GM12801 (cell line): ENCODE results near the gene RAB4A.

ENCODE experiments used
- TF ChIP-seq, protein P1 (sequence below): IDR thresholded peaks from one replicate; pipeline ENCODE4 v1.5.1; 2011; ENCODE audit warnings: control low read depth; ENCODE audit not compliant: insufficient read length; ENCODE audit errors: extremely low read depth

The RAB4A gene

DNA sequence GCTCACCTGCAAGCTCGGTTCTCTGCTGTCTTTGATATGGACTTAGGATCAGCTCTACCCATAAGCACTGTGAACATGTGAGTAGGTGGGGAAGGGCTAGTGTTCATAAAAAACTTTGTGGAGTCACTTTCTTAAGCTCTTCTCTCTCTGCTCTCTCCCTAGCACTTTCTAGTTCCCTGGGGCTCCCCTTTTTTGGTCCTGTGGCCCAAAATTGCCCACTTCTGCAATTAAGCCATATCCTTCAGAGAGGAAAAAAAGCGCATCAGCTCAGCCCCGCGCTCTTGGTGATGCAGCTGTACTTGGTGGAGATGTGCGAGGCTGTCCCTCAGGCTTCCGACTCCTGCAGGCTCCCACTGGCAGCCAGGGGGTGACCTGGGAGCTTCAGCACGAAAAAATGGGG lies 48.6 kb downstream of the RAB4A start:
- TF ChIP-seq, protein P1, sequence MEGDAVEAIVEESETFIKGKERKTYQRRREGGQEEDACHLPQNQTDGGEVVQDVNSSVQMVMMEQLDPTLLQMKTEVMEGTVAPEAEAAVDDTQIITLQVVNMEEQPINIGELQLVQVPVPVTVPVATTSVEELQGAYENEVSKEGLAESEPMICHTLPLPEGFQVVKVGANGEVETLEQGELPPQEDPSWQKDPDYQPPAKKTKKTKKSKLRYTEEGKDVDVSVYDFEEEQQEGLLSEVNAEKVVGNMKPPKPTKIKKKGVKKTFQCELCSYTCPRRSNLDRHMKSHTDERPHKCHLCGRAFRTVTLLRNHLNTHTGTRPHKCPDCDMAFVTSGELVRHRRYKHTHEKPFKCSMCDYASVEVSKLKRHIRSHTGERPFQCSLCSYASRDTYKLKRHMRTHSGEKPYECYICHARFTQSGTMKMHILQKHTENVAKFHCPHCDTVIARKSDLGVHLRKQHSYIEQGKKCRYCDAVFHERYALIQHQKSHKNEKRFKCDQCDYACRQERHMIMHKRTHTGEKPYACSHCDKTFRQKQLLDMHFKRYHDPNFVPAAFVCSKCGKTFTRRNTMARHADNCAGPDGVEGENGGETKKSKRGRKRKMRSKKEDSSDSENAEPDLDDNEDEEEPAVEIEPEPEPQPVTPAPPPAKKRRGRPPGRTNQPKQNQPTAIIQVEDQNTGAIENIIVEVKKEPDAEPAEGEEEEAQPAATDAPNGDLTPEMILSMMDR = no peak

DNA sequence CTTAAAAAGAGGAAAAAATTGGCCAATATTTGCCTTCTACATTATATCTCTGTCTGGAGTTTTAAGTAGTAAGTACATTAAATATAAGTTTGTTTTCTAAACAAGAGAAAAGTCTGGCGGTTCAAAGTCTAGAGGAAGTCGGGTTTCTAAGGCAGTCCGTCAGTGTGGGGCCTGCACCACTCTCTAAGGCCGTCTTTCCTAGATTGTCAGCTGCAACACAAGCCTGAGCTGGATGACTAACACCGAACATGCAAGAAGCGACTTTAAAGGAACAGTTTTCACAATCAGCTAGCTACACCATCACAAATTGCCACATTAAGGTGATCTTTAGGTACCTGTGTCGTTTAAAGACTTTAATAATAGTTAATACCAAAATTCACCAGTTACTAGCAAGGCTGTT lies 52.3 kb downstream of the RAB4A start:
- TF ChIP-seq, protein P1 = no peak

DNA sequence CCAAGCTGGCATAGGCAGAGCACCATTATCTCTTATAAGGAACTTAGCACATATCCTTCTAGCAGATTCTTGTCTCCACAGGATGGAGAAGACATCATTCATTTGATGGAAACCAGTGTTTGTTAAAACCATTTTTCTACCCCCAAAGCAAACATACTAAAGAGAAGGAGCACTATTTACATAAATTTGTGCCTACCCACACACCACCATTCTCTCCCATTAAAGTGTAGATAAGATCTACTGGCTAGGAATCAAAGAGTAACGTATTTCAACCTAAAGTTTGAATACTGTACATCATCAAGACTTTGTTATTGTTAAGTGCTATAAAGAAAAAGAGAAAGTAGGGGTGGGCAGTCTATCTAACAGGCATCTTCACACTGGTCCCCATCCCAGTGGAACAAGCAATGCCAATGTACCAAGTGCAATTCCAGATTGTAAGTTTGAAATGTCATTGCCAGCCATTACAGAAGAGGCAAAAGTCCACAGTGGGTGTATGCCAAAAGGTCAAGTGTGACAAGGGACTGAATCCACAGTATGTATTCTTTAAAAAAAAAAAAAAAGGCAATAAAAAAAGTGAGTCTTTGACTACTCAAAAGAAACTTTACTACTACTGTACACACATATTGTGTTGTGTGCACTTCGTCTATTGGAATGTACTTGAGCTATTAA lies 53.1 kb downstream of the RAB4A start:
- TF ChIP-seq, protein P1 = no peak

DNA sequence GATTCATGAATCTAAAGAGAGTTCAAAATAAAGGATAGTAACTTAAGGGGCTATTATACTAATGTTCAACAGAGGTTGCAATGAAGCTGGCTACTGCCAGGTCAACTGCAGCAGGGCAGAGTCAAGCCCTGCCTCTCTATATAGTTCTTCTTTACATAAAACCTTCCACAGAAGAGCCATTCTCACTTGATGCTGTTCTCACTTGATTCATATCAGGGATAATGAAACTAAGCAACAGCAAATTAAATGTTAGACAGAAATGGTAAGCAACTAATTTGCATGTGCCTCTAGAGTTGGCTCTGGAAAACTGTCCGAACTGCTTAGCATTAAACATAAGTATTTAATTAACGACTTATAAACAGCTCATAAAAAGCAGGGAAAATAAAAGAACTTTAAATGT lies 54.5 kb downstream of the RAB4A start:
- TF ChIP-seq, protein P1 = no peak

DNA sequence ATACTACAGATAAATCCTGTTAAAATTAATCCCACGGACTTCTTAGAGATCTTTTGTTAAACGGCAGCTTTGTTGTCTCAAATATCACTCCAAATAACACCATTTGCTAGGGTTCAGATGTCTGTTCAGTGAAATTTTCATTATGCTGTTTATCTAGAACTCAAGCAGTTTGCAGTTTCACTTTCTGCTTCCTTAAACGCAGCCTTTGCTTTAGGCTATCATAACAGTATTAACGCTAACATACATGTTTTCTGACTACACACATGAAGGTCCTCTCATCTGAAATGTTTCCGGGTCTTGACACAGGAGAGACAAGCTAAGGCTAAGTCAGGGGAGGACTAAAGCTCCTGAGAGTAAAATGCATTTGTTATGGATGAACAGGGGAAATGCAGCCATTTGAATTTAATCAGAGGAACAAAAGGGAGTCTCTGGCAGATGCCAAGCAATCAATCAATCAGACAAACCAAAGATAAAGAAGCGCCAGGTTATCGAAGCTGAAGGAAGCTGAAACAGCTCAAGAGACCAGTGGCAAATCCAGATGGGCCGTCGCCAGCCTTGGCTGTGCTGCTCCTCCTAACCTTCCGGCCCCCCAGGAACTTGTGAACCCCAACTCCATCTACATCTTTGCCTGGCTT lies 55.1 kb downstream of the RAB4A start:
- TF ChIP-seq, protein P1 = no peak

DNA sequence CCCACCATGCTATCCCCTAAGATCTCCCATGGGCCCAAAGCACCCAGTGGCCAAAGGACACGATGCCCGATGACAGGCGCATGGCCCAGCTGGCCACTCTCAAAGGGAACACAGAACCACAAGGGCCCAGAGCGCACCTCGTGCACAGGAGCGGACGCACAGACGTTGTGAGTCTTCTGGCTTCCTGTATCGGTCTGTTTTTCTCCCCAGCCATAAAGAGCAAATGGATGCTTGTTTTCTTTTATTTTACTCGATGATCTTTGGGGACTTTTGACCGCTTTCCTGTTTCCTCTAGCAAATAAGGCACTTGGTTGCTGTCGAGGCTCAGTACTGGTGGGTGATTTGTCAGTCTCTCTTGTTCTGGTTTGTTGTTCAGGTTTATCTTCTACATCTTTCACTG lies 55.7 kb downstream of the RAB4A start:
- TF ChIP-seq, protein P1 = no peak

DNA sequence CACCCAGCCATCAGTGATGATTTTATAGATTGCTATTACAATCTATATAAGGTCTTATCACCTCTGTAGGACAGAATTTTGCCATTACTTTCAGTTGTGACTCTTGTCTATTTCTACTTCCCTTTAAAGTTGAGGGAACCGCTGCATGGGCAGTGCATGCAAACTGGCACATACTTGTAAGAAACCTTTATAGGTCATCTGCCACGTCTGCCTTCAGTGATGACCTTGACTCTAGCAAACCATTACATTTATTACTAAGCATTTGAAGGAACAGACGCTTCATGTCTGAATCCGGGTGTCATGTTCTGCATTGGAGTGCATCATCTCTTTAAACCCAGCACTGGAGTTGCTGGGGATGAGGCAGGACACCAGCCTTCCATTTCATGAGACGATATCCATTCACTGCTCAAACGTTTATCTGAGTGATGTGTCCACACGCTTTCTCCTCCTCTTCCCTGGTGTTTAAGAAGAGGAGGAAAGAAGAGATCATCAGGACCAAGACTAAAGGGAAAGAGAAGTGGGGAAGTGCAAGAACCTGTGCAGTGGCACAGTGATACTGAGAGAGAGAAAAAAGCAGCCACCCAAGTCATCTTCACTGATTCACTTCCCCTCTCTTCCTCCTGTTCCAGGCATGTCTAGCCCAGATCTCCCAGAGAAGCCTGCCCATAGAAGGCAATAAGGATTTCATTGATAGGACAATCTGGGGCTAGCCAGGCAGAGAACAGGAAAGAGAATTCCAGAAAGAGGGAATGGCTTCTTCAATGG lies 57.9 kb downstream of the RAB4A start:
- TF ChIP-seq, protein P1 = no peak
